ENCODE measurements around the gene ALOX15.

ALOX15 gene

DNA sequence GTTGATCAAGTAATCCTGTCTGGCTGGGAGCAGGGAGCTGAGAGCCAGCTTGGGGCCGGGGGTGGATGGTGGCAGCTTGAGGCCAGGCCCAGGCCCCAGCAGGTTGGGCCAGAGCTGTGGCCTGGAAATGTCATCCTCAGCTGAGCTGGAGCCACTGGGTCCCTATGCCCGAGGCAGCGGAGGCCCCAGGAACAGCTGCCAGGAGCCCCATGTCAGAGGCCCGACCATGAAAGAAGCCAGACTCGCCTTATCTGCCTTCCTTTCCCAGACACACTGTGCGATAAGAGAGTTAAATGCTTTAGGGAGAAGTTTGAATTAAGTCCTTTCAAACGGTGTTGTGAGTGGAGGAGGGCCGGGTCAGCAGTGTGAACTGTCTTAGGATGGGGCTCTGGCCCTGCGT is 53.7 kb downstream of the ALOX15 start:
- no peak for TF ChIP-seq TAF1 (IDR thresholded peaks at IDR 0.05; ENCODE audit: borderline replicate concordance, low read depth, low read length)
- TF ChIP-seq POLR2A (IDR thresholded peaks at IDR 0.05; ENCODE audit: low read depth, low read length), result no peak
- TF ChIP-seq POLR2AphosphoS5 (IDR thresholded peaks at IDR 0.05; ENCODE audit: low read depth, low read length), result no peak
- DNase-seq (ENCODE audit: insufficient read length) (no peak), FAIRE-seq (no peak)

DNA sequence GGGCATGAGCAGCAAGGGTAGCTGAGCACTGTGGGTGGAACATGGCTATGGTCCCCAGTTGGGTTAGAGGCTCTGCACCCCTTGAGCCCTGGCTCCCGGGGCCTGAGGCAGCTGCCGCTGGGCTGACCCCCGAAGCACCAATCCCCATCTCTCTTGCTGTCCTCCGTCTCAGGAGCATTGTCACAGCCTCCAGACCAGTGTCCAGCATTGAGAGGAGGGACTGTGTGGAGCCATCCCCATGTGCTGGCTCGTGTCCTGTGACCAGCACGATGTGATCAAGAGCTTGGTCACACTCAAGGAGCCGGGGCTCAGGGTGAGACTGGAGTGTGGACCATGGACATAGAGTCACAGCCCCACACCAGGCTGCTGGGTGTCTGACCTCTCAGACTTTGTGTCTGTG is 54.3 kb downstream of the ALOX15 start:
- DNase-seq (ENCODE audit: insufficient read length), result no peak
- TF ChIP-seq TAF1 (IDR thresholded peaks at IDR 0.05; ENCODE audit: borderline replicate concordance, low read depth, low read length), result no peak
- TF ChIP-seq POLR2A (IDR thresholded peaks at IDR 0.05; ENCODE audit: low read depth, low read length), result no peak
- TF ChIP-seq POLR2AphosphoS5 (IDR thresholded peaks at IDR 0.05; ENCODE audit: low read depth, low read length), result no peak
- FAIRE-seq, result no peak

DNA sequence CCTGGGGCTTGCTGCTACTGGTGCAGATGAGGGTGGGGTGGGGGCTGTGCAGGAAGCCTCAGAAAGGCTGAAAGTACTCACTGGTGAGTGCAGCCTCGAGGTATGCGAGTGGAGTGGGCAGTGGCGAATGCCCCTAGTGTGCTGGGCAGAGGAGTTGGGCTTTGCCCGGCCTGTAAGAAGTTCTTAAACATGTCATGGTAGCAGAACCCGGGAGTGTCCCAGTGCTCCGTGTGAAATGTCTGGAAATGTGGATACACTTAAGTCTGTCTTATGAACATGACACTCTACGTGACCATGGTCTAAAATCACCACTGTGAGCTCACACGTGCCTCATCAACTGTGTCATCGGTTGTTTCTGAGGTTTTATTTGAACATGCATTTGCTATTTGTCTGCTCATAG is 55.4 kb downstream of the ALOX15 start:
- no peak for DNase-seq (ENCODE audit: insufficient read length)
- TF ChIP-seq TAF1 (IDR thresholded peaks at IDR 0.05; ENCODE audit: borderline replicate concordance, low read depth, low read length) (no peak), POLR2A (IDR thresholded peaks at IDR 0.05; ENCODE audit: low read depth, low read length) (no peak), POLR2AphosphoS5 (IDR thresholded peaks at IDR 0.05; ENCODE audit: low read depth, low read length) (no peak)

DNA sequence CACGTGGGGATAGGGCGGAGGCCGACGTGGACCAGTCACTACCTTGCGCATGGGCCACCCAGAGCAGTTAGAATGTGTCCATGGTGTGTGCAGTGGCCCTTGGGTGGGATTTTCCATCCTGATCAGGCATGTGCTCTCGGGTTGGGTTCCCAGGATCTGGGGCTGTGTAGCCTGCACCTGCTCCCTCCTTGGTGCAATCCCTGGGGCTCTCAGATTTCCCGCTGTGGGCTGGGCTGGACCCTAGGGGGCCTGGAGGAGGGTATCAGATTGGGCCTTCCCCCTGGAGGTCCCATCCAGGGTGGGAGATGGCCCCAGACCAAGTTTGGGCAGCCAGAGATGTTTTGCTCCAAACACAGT is 55.9 kb downstream of the ALOX15 start:
- no peak for TF ChIP-seq POLR2A (IDR thresholded peaks at IDR 0.05; ENCODE audit: low read depth, low read length)
- no peak for TF ChIP-seq POLR2AphosphoS5 (IDR thresholded peaks at IDR 0.05; ENCODE audit: low read depth, low read length)
- TF ChIP-seq TAF1 (IDR thresholded peaks at IDR 0.05; ENCODE audit: borderline replicate concordance, low read depth, low read length), result no peak
- DNase-seq (ENCODE audit: insufficient read length), result no peak
- no peak for FAIRE-seq

More for the DNA sequence above, 55.4 kb downstream of the ALOX15 start:
- no peak for FAIRE-seq

DNA sequence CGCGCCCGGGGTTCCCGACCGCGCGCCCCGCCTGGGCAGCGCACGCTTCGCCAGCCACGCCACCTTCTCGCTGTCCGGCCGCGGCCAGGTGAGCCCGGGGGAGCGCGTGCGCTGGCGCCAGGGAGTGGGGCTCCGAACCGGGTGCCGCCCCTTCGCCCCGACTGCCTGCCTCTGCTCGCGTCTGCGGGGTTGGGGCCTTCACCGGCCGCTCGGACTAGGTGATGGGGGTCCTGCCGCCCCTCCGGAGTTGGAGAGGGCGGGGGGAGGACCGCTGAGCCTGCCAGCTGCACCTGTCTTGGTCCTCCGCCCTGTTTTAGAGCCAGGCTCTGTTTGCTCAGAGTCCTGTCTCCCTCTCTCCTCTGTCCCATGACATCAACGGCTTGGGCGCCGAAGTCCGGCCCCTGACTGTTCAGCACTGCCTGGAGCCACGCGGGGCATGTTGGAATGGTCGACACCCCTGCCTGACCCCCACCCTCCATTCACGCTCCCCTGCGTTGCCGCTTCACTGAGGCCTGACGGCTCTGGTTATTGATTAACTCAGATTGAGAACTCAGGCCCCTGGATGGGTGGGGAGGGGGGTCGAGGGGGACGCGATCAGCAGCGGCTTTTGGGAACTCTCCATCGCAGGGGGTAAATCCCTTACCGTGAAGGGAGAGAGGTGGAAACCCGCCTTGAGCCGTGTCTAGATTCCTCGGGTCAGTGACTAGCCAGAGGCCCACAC is 56.4 kb downstream of the ALOX15 start:
- DNase-seq (ENCODE audit: insufficient read length) (no peak), FAIRE-seq (no peak)
- TF ChIP-seq TAF1 (IDR thresholded peaks at IDR 0.05; ENCODE audit: borderline replicate concordance, low read depth, low read length) (no peak), POLR2AphosphoS5 (IDR thresholded peaks at IDR 0.05; ENCODE audit: low read depth, low read length) (no peak), POLR2A (IDR thresholded peaks at IDR 0.05; ENCODE audit: low read depth, low read length) (no peak)

DNA sequence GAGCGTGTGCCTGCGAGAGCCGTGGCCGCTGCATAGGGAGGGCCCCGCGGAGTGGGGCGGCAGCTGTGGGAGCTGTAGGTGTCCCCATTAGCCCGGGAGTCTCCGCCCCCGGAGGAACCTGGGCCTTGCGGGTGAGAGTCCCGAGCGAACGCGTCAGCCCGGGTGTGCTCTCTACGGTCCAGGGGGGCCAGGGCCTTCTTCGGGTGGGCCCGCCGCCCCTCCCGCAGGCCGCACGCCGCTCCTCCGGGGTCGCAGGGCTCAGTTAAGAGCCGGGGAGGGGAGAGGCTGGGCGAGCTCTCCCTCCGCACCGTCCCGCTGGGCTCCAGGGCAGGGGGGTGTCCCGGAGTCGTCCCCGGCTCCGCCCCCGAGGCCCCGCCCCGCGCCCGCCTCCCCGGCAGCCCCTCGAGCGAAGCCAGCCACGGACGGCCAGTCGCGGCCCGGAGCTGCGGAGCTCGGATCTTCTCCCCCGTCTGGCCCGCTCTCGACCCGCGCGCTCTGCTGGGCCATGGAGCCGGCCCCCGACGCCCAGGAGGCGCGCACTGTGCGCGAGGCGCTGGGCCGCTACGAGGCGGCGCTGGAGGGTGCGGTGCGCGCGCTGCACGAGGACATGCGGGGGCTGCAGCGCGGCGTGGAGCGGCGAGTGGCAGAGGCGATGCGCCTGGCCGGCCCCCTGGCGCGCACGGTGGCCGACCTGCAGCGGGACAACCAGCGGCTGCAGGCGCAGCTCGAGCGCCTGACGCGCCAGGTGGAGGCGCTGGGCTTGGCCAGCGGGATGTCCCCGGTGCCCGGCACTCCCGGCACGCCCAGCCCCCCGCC is 57.2 kb downstream of the ALOX15 start, which contains the start of gene SMTNL2:
TSS of gene SMTNL2 (plus strand) at position 429 of the 816 bp plus-strand sequence. CDS start at position 506, 77 bp downstream.
- no peak for DNase-seq (ENCODE audit: insufficient read length)
- TF ChIP-seq TAF1 (IDR thresholded peaks at IDR 0.05; ENCODE audit: borderline replicate concordance, low read depth, low read length) (no peak), POLR2A (IDR thresholded peaks at IDR 0.05; ENCODE audit: low read depth, low read length) (no peak), POLR2AphosphoS5 (IDR thresholded peaks at IDR 0.05; ENCODE audit: low read depth, low read length) (no peak)
- no peak for FAIRE-seq

DNA sequence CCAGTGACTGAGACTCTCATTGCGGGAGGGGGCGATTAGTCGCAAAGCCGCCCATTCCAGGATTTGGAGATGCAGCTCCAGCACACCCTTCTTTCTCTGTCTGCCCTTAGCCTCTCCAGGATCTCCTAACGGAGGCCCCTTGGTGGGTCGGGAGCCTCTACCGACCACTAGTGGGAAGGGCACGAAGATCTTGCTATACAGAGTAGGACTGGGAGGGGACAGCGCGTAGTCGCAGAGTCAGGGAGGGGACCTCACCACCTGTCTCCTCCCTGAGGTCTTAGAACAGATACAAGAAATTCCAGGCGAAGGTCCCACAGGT is 57.7 kb downstream of the ALOX15 start:
- TF ChIP-seq POLR2AphosphoS5 (IDR thresholded peaks at IDR 0.05; ENCODE audit: low read depth, low read length) (no peak), TAF1 (IDR thresholded peaks at IDR 0.05; ENCODE audit: borderline replicate concordance, low read depth, low read length) (no peak), POLR2A (IDR thresholded peaks at IDR 0.05; ENCODE audit: low read depth, low read length) (no peak)
- no peak for DNase-seq (ENCODE audit: insufficient read length)
- no peak for FAIRE-seq

DNA sequence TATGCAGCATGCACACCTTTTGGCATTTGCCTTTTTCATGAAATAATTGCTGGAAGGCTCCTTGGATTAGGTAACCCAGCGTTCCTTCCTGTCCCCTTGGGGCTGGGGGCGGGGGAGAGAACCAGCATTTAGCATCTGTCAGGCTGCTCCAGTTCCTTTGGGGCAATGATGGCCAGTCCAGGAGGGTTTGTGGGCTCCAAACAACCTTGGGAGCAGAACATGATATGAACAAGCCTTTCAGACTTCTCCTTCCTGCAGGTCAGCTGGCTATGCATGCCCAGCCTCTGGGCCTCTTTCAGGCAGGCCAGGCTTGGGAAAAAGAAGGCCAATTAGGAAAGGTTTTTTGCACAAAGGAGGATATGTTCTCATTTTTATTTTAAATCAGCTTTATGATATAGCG is 58.3 kb downstream of the ALOX15 start:
- TF ChIP-seq POLR2AphosphoS5 (IDR thresholded peaks at IDR 0.05; ENCODE audit: low read depth, low read length) (no peak), TAF1 (IDR thresholded peaks at IDR 0.05; ENCODE audit: borderline replicate concordance, low read depth, low read length) (no peak), POLR2A (IDR thresholded peaks at IDR 0.05; ENCODE audit: low read depth, low read length) (no peak)
- no peak for FAIRE-seq
- DNase-seq (ENCODE audit: insufficient read length), result no peak

DNA sequence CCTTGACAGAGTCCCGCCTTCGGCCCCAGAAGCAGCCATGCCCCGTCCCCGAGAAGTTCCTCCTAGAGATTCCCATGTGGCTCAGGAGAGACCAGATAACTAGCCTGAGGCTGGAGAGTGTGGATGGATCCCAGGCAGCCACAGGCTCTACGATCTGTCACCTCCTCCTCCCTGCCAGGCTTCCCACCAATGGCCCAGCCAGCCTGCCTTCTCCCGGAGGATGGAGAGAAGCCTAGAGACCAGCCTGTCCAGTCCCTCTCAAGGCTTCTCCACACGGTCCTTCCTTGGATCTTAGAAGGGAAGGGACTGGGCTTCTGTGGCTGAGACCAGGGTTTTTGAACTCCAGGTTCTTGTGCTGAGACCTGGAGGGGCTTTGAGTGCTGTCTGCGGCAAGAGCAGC is 58.8 kb downstream of the ALOX15 start:
- FAIRE-seq (no peak), DNase-seq (ENCODE audit: insufficient read length) (no peak)
- TF ChIP-seq TAF1 (IDR thresholded peaks at IDR 0.05; ENCODE audit: borderline replicate concordance, low read depth, low read length) (no peak), POLR2AphosphoS5 (IDR thresholded peaks at IDR 0.05; ENCODE audit: low read depth, low read length) (no peak), POLR2A (IDR thresholded peaks at IDR 0.05; ENCODE audit: low read depth, low read length) (no peak)

DNA sequence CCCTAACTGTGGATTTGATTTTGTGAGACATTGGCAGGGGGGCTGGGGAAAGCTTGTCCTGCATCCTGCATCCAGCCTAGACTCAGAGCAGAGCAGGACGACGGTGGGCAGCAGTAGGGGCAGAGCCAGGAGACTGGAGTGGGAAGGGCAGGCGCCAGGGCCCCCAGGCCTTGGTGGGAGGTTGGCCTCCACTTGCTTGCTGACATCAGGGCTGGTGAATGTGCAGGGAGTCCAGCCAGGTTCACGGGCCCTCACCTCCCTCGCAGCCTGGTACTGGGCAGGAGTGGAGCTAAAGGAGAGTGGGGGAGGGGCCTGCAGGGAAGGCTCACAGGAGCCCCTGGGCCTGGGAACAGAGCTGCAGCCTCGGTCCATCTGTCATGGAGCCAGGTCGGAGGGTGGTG is 59.4 kb downstream of the ALOX15 start:
- DNase-seq (ENCODE audit: insufficient read length) (no peak), FAIRE-seq (no peak)
- TF ChIP-seq POLR2A (IDR thresholded peaks at IDR 0.05; ENCODE audit: low read depth, low read length), result no peak
- no peak for TF ChIP-seq TAF1 (IDR thresholded peaks at IDR 0.05; ENCODE audit: borderline replicate concordance, low read depth, low read length)
- no peak for TF ChIP-seq POLR2AphosphoS5 (IDR thresholded peaks at IDR 0.05; ENCODE audit: low read depth, low read length)
